Placental pericyte (primary cell): ENCODE results near the gene SPARCL1. TPM values are rescaled to one million over a fixed set of nuclear protein-coding genes. Genes with fewer than 3 reads are reported as not detected.

Experiments
- total RNA-seq: library from RNA; depleted of rRNA; stranded (reverse); fragments of >200 nt; gene quantifications from 2 replicates; pipeline ENCODE4 v1.2.3, GENCODE V29; 2012

Gene SPARCL1, protein sequence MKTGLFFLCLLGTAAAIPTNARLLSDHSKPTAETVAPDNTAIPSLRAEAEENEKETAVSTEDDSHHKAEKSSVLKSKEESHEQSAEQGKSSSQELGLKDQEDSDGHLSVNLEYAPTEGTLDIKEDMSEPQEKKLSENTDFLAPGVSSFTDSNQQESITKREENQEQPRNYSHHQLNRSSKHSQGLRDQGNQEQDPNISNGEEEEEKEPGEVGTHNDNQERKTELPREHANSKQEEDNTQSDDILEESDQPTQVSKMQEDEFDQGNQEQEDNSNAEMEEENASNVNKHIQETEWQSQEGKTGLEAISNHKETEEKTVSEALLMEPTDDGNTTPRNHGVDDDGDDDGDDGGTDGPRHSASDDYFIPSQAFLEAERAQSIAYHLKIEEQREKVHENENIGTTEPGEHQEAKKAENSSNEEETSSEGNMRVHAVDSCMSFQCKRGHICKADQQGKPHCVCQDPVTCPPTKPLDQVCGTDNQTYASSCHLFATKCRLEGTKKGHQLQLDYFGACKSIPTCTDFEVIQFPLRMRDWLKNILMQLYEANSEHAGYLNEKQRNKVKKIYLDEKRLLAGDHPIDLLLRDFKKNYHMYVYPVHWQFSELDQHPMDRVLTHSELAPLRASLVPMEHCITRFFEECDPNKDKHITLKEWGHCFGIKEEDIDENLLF
- 0.14 TPM in 1 of 2 replicates, not detected in the other for total RNA-seq

DNA sequence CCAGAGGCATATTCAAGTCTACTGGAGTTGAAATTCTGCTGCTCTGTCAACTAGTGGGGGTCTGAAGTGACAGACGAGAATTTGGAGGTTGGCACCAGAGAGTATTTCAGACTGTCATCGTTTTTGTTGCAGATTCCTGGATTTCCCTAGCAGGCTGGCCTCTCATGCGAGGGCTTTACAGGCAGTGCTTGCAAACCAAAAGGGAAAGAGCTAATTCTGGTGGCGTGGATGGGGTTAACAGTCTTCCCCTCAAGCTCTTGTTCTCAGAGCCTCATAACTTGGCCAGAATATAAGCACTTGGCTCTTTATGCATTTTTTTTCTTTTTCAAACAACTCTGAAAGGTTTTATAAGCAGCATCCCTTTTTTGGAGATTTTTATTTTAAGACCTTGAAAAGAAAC lies at the start of gene SPARCL1:
TSS of gene SPARCL1 (minus strand) at position 190 of the 400 bp plus-strand sequence. CDS start 29,802 bp downstream, outside the sequence.

Other genes starting within 250 kb of the SPARCL1 start
- 0.14 and 0.22 TPM in 2 replicates for gene HSD17B13, start 206.5 kb downstream of the SPARCL1 start, total RNA-seq
- gene HSD17B11, start 138.2 kb downstream of the SPARCL1 start, total RNA-seq: 57.3 and 59.7 TPM in 2 replicates
- gene NUDT9, start 106.8 kb downstream of the SPARCL1 start, total RNA-seq: 7.9 and 11.2 TPM in 2 replicates
- gene DSPP, start 79.2 kb upstream of the SPARCL1 start, total RNA-seq: not detected in 2 replicates
- not detected in 2 replicates for gene DMP1, start 120.9 kb upstream of the SPARCL1 start, total RNA-seq